OCI-LY1 (cell line): ENCODE data around the gene LRFN3.

ENCODE experiments used
- EZH2 ChIP-seq: fragments of 200-600 bp; sonication (generic), shearing (Covaris generic); IDR thresholded peaks from 2 replicates; pipeline ENCODE4 v1.8.0; 2017; ENCODE audit warnings: borderline replicate concordance, mixed run types, mild to moderate bottlenecking, antibody characterized with exemption, low read length, moderate library complexity, mixed read lengths
- TF ChIP-seq, protein P1 (sequence below): fragments of 200-600 bp; sonication (generic), shearing (Covaris generic); IDR thresholded peaks from 2 replicates; pipeline ENCODE4 v1.5.1; 2017; ENCODE audit warnings: mild to moderate bottlenecking, antibody characterized with exemption, low read length, moderate library complexity, mixed read lengths

DNA sequence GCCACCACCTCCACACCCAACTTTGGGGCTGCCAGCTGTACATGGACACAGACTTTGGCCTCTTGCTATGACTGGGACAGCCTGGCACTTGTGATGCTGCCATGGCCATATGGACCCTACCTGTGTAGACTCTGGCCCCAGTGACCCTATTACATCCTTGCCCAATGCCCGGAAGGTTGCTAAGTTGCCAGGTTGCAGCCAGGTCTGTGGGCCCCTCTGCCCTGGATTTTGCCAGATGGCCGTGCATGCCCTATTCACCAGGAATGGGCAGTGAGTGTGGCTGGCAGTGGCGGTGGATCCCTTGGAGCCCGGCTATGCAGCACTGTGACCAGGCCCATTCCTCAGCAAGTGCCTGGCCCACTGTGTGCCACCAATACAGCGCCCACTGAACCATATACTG lies 49.9 kb downstream of the LRFN3 start:
- TF ChIP-seq, protein P1, sequence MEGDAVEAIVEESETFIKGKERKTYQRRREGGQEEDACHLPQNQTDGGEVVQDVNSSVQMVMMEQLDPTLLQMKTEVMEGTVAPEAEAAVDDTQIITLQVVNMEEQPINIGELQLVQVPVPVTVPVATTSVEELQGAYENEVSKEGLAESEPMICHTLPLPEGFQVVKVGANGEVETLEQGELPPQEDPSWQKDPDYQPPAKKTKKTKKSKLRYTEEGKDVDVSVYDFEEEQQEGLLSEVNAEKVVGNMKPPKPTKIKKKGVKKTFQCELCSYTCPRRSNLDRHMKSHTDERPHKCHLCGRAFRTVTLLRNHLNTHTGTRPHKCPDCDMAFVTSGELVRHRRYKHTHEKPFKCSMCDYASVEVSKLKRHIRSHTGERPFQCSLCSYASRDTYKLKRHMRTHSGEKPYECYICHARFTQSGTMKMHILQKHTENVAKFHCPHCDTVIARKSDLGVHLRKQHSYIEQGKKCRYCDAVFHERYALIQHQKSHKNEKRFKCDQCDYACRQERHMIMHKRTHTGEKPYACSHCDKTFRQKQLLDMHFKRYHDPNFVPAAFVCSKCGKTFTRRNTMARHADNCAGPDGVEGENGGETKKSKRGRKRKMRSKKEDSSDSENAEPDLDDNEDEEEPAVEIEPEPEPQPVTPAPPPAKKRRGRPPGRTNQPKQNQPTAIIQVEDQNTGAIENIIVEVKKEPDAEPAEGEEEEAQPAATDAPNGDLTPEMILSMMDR, result no peak
- no peak for TF ChIP-seq EZH2
